ENCODE measurements around the gene HOATZ.
A peak's percentile ranks its signal among the peaks of the same experiment; 100 is the strongest.

HOATZ gene

GRCh38 chr11:111514216-111515031 is at the start of gene HOATZ:
Gene HOATZ (plus strand): TSS chr11:111514778. CDS start chr11:111514785, 7 bp downstream.
- peak; percentile 81 for DNase-seq

- DNase-seq, result no peak
Observed at GRCh38 chr11:111465400-111465799, 49.2 kb upstream of the HOATZ start.

- DNase-seq, result no peak
Observed at GRCh38 chr11:111466615-111467014, 48.0 kb upstream of the HOATZ start.

GRCh38 chr11:111469200-111469599 is 45.4 kb upstream of the HOATZ start:
- no peak for DNase-seq

- DNase-seq, result no peak
Observed at GRCh38 chr11:111472228-111472627, 42.4 kb upstream of the HOATZ start.

- no peak for DNase-seq
Observed at GRCh38 chr11:111474432-111474831, 40.1 kb upstream of the HOATZ start.

GRCh38 chr11:111476366-111476765 is 38.2 kb upstream of the HOATZ start:
- DNase-seq, result no peak

- no peak for DNase-seq
Observed at GRCh38 chr11:111476956-111477355, 37.6 kb upstream of the HOATZ start.

GRCh38 chr11:111477898-111478297 is 36.7 kb upstream of the HOATZ start:
- DNase-seq, result no peak

- no peak for DNase-seq
Observed at GRCh38 chr11:111479666-111480065, 34.9 kb upstream of the HOATZ start.

GRCh38 chr11:111483431-111483830 is 31.1 kb upstream of the HOATZ start:
- DNase-seq, result no peak

GRCh38 chr11:111490496-111490895 is 24.1 kb upstream of the HOATZ start:
- no peak for DNase-seq

GRCh38 chr11:111494040-111494439 is 20.5 kb upstream of the HOATZ start:
- no peak for DNase-seq

- no peak for DNase-seq
Observed at GRCh38 chr11:111499483-111499882, 15.1 kb upstream of the HOATZ start.

GRCh38 chr11:111500481-111500880 is 14.1 kb upstream of the HOATZ start:
- no peak for DNase-seq

GRCh38 chr11:111502611-111503010 is 12.0 kb upstream of the HOATZ start:
- DNase-seq, result no peak

- DNase-seq, result no peak
Observed at GRCh38 chr11:111510311-111510710, 4.3 kb upstream of the HOATZ start.

GRCh38 chr11:111512296-111513239 is 2.0 kb upstream of the HOATZ start, which contains the start of gene BTG4:
Gene BTG4 (minus strand): TSS chr11:111512386. CDS start chr11:111498776, 13,610 bp downstream.
- DNase-seq, result peak; percentile 78

- DNase-seq, result no peak
Observed at GRCh38 chr11:111513240-111513605, 1.4 kb upstream of the HOATZ start.

- no peak for DNase-seq
Observed at GRCh38 chr11:111515591-111515990, 1.0 kb downstream of the HOATZ start.

- DNase-seq, result no peak
Observed at GRCh38 chr11:111518668-111519067, 4.1 kb downstream of the HOATZ start.

GRCh38 chr11:111520560-111520959 is 6.0 kb downstream of the HOATZ start:
- DNase-seq, result no peak

GRCh38 chr11:111521135-111521534 is 6.6 kb downstream of the HOATZ start:
- DNase-seq, result no peak

- DNase-seq, result no peak
Observed at GRCh38 chr11:111522426-111522825, 7.8 kb downstream of the HOATZ start.

Data from islet precursor cell (in vitro differentiated cells).